ENCODE data around the gene MYO1D.
"Not testable (repeated sequence)": the region's sequence is repeated elsewhere in the genome, so short reads cannot be mapped to it uniquely, and the experiment has no call there.

Gene MYO1D

GRCh38 chr17:32727681-32728080 lies 149.2 kb downstream of the MYO1D start:
- DNase-seq (ENCODE audit: low read depth), result no peak

- no peak for DNase-seq (ENCODE audit: low read depth)
Measured at GRCh38 chr17:32725697-32726096, 151.2 kb downstream of the MYO1D start.

GRCh38 chr17:32723310-32723955 lies 153.5 kb downstream of the MYO1D start:
- DNase-seq (ENCODE audit: low read depth), result no peak

GRCh38 chr17:32722733-32723132 lies 154.2 kb downstream of the MYO1D start:
- no peak for DNase-seq (ENCODE audit: low read depth)

- DNase-seq (ENCODE audit: low read depth), result no peak
Measured at GRCh38 chr17:32720671-32721070, 156.3 kb downstream of the MYO1D start.

- no peak for DNase-seq (ENCODE audit: low read depth)
Measured at GRCh38 chr17:32719689-32720088, 157.2 kb downstream of the MYO1D start.

GRCh38 chr17:32714922-32715321 lies 162.0 kb downstream of the MYO1D start:
- DNase-seq (ENCODE audit: low read depth), result not testable (repeated sequence)

GRCh38 chr17:32714206-32714605 lies 162.7 kb downstream of the MYO1D start:
- not testable (repeated sequence) for DNase-seq (ENCODE audit: low read depth)

- no peak for DNase-seq (ENCODE audit: low read depth)
Measured at GRCh38 chr17:32713081-32713480, 163.8 kb downstream of the MYO1D start.

- no peak for DNase-seq (ENCODE audit: low read depth)
Measured at GRCh38 chr17:32709562-32709961, 167.4 kb downstream of the MYO1D start.

- no peak for DNase-seq (ENCODE audit: low read depth)
Measured at GRCh38 chr17:32701871-32702270, 175.1 kb downstream of the MYO1D start.

- no peak for DNase-seq (ENCODE audit: low read depth)
Measured at GRCh38 chr17:32699247-32699646, 177.7 kb downstream of the MYO1D start.

- DNase-seq (ENCODE audit: low read depth), result no peak
Measured at GRCh38 chr17:32697728-32698625, 178.9 kb downstream of the MYO1D start.

- DNase-seq (ENCODE audit: low read depth), result no peak
Measured at GRCh38 chr17:32696426-32696825, 180.5 kb downstream of the MYO1D start.

GRCh38 chr17:32695864-32696263 lies 181.1 kb downstream of the MYO1D start:
- no peak for DNase-seq (ENCODE audit: low read depth)

- DNase-seq (ENCODE audit: low read depth), result no peak
Measured at GRCh38 chr17:32693194-32693897, 183.6 kb downstream of the MYO1D start.

- DNase-seq (ENCODE audit: low read depth), result no peak
Measured at GRCh38 chr17:32692179-32692578, 184.7 kb downstream of the MYO1D start.

- no peak for DNase-seq (ENCODE audit: low read depth)
Measured at GRCh38 chr17:32689348-32689747, 187.6 kb downstream of the MYO1D start.

- DNase-seq (ENCODE audit: low read depth), result no peak
Measured at GRCh38 chr17:32688221-32688620, 188.7 kb downstream of the MYO1D start.

GRCh38 chr17:32684087-32684958 lies 192.6 kb downstream of the MYO1D start:
- no peak for DNase-seq (ENCODE audit: low read depth)

GRCh38 chr17:32673964-32674363 lies 203.0 kb downstream of the MYO1D start:
- DNase-seq (ENCODE audit: low read depth), result no peak

- DNase-seq (ENCODE audit: low read depth), result no peak
Measured at GRCh38 chr17:32672711-32673110, 204.2 kb downstream of the MYO1D start.
